ENCODE data around the gene PIK3CG.

GRCh38 chr7:106952001-106952657 is 87.0 kb downstream of the PIK3CG start:
- TF ChIP-seq POLR2A (IDR thresholded peaks at IDR 0.05) = no peak
- TF ChIP-seq CTCF (IDR thresholded peaks at IDR 0.05) = no peak
